Prostate gland (tissue), 2 donors: Measurements from ENCODE around the gene MPPED1.

Experiments used
- POLR2A ChIP-seq: fragments of 450-650 bp; IDR thresholded peaks from one replicate; pipeline ENCODE4 v1.6.1; 2016; ENCODE audit warnings: antibody characterized with exemption, mild to moderate bottlenecking
- POLR2AphosphoS5 ChIP-seq: sonication (generic); formaldehyde crosslinking; IDR thresholded peaks from one replicate; pipeline ENCODE4 v1.6.1; 2017; ENCODE audit warnings: antibody characterized with exemption
- TF ChIP-seq, protein P1 (sequence below), 4 experiments: fragments of 200-600 bp in 2 of 4; fragments of 450-650 bp in 2 of 4; sonication (generic) in 2 of 4; IDR thresholded peaks; 1 replicate in 3 of 4; 2 replicates in 1 of 4; pipeline ENCODE4 v1.5.1; 2016 to 2019; ENCODE audit warnings: antibody characterized with exemption in 4 of 4, mild to moderate bottlenecking in 2 of 4, moderate library complexity in 2 of 4

DNA sequence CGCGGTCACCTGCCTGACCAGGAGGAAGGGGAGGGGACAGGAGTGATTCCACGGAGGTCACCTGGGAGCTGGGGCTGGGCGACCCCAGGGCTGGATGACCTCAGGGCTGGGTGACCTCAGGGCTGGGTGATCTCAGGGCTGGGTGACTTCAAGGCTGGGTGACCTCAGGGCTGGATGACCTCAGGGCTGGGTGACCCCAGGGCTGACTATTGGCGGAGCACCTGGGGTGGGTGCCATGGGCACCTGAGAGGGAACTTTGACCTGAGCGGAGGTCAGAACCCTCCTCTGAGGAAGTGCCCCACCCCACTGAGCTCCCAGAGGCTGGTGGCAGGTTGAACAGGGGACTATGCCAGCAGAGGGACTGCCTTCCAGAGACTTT lies 11.8 kb upstream of the MPPED1 start:
- TF ChIP-seq, protein P1, sequence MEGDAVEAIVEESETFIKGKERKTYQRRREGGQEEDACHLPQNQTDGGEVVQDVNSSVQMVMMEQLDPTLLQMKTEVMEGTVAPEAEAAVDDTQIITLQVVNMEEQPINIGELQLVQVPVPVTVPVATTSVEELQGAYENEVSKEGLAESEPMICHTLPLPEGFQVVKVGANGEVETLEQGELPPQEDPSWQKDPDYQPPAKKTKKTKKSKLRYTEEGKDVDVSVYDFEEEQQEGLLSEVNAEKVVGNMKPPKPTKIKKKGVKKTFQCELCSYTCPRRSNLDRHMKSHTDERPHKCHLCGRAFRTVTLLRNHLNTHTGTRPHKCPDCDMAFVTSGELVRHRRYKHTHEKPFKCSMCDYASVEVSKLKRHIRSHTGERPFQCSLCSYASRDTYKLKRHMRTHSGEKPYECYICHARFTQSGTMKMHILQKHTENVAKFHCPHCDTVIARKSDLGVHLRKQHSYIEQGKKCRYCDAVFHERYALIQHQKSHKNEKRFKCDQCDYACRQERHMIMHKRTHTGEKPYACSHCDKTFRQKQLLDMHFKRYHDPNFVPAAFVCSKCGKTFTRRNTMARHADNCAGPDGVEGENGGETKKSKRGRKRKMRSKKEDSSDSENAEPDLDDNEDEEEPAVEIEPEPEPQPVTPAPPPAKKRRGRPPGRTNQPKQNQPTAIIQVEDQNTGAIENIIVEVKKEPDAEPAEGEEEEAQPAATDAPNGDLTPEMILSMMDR (IDR thresholded peaks at IDR 0.05) = no peak
- TF ChIP-seq POLR2AphosphoS5 = no peak
- no peak for TF ChIP-seq POLR2A
